HL-60 (cell line): Measurements from ENCODE around the gene IPPK.

Experiments used
- DNase-seq, 2 experiments: peaks; one replicate each; pipeline ENCODE4 v3.0.0-alpha.2; 2010 to 2020; ENCODE audit warnings: low read depth in 1 of 2, low spot score in 1 of 2
- H3K27ac ChIP-seq: fragments of 250-450 bp; sonication (Bioruptor Pico); replicated peaks from 2 replicates; pipeline ENCODE4 v1.5.1; 2020; ENCODE audit warnings: mild to moderate bottlenecking, moderate library complexity
- H3K27me3 ChIP-seq: fragments of 250-450 bp; sonication (Bioruptor Pico); 2 replicates; pipeline ENCODE4 v1.5.1; 2021; ENCODE audit warnings: mild to moderate bottlenecking, moderate library complexity; ENCODE audit not compliant: insufficient read depth, poor library complexity, severe bottlenecking
- H3K4me3 ChIP-seq: replicated peaks from 2 replicates; pipeline ENCODE4 v1.5.1; 2011; ENCODE audit warnings: mild to moderate bottlenecking, control low read depth, low read length; ENCODE audit not compliant: insufficient read depth
- CTCF ChIP-seq: IDR thresholded peaks from one replicate; pipeline ENCODE4 v1.5.1; 2011; ENCODE audit warnings: low read length, control low read depth, inconsistent platforms; ENCODE audit not compliant: insufficient read depth
- GABPA ChIP-seq: IDR thresholded peaks from 2 replicates; pipeline ENCODE4 v1.6.1; 2012; ENCODE audit warnings: low read depth
- POLR2AphosphoS5 ChIP-seq: IDR thresholded peaks from 2 replicates; pipeline ENCODE4 v1.6.1; 2012; ENCODE audit warnings: low read depth
- REST ChIP-seq: IDR thresholded peaks from 2 replicates; pipeline ENCODE4 v1.6.1; 2012; ENCODE audit warnings: low read depth; ENCODE audit not compliant: insufficient replicate concordance
- SPI1 ChIP-seq: IDR thresholded peaks from 2 replicates; pipeline ENCODE4 v1.6.1; 2012; ENCODE audit warnings: low read depth, mild to moderate bottlenecking, borderline replicate concordance

Gene IPPK

GRCh38 chr9:92603100-92603499 is 66.8 kb downstream of the IPPK start:
- DNase-seq: no peak
- TF ChIP-seq CTCF: no peak
- no peak for TF ChIP-seq SPI1
- H3K4me3 ChIP-seq: no peak overlapping the region
- no peaks in the 10 kb centered on the region for H3K27me3 ChIP-seq
- no peak overlapping the region for H3K27ac ChIP-seq

GRCh38 chr9:92602413-92602812 is 67.5 kb downstream of the IPPK start:
- no peak for DNase-seq
- TF ChIP-seq REST (no peak), GABPA (no peak), SPI1 (no peak), POLR2AphosphoS5 (no peak), CTCF (no peak)
- Histone ChIP-seq H3K27me3 (no peaks in the 10 kb centered on the region), H3K4me3 (no peak overlapping the region), H3K27ac (no peak overlapping the region)

GRCh38 chr9:92601451-92601850 is 68.5 kb downstream of the IPPK start:
- no peaks in the 10 kb centered on the region for H3K27me3 ChIP-seq
- no peak overlapping the region for H3K27ac ChIP-seq
- no peak overlapping the region for H3K4me3 ChIP-seq
- no peak for DNase-seq
- no peak for TF ChIP-seq REST

GRCh38 chr9:92600462-92601261 is 69.3 kb downstream of the IPPK start:
- Histone ChIP-seq H3K4me3 (no peak overlapping the region), H3K27me3 (no peaks in the 10 kb centered on the region), H3K27ac (no peak overlapping the region)
- DNase-seq: no peak
- TF ChIP-seq REST (no peak), GABPA (no peak), POLR2AphosphoS5 (no peak), CTCF (no peak), SPI1 (no peak)
